Urothelium cell line (cell line): Measurements from ENCODE around the gene AJUBA.
A peak's percentile ranks its signal among the peaks of the same experiment; 100 is the strongest.
"Not testable (repeated sequence)": the region's sequence is repeated elsewhere in the genome, so short reads cannot be mapped to it uniquely, and the experiment has no call there.

Experiments
- DNase-seq: peaks from one replicate; pipeline ENCODE4 v3.0.0; 2011; ENCODE audit warnings: low spot score, mixed read lengths
- FAIRE-seq: peaks from 2 replicates; lab custom pipeline; 2011; peaks lifted over from hg19 to GRCh38; lab: Jason Lieb, UNC

The AJUBA gene

GRCh38 chr14:23006544-23007419, 24.4 kb upstream of the AJUBA start:
- peak; percentile 89 for FAIRE-seq
- peak; percentile 97 for DNase-seq

- FAIRE-seq (no peak), DNase-seq (no peak)
Observed at GRCh38 chr14:23006188-23006534, 23.8 kb upstream of the AJUBA start.

GRCh38 chr14:23005451-23006187, 23.3 kb upstream of the AJUBA start:
- no peak for DNase-seq

GRCh38 chr14:23004274-23004673, 21.9 kb upstream of the AJUBA start:
- FAIRE-seq, DNase-seq: not testable (repeated sequence)

More at GRCh38 chr14:23005451-23006187, 23.3 kb upstream of the AJUBA start:
- no peak for FAIRE-seq

GRCh38 chr14:23002592-23002991, 20.2 kb upstream of the AJUBA start:
- DNase-seq (no peak), FAIRE-seq (no peak)

GRCh38 chr14:23000860-23001259, 18.5 kb upstream of the AJUBA start:
- DNase-seq (no peak), FAIRE-seq (no peak)

- FAIRE-seq = no peak
- no peak for DNase-seq
Observed at GRCh38 chr14:22998329-22999012, 16.1 kb upstream of the AJUBA start.

GRCh38 chr14:22997676-22998323, 15.4 kb upstream of the AJUBA start:
- DNase-seq = no peak
- no peak for FAIRE-seq

- FAIRE-seq (no peak), DNase-seq (no peak)
Observed at GRCh38 chr14:22996768-22997654, 14.7 kb upstream of the AJUBA start.

GRCh38 chr14:22995889-22996625, 13.7 kb upstream of the AJUBA start:
- DNase-seq (no peak), FAIRE-seq (no peak)

GRCh38 chr14:22994762-22995275, 12.5 kb upstream of the AJUBA start:
- FAIRE-seq (no peak), DNase-seq (peak; percentile 29)

GRCh38 chr14:22993517-22993916, 11.2 kb upstream of the AJUBA start:
- FAIRE-seq = no peak
- DNase-seq = no peak

GRCh38 chr14:22991852-22992251, 9.5 kb upstream of the AJUBA start:
- DNase-seq = no peak
- FAIRE-seq = no peak

- DNase-seq (no peak), FAIRE-seq (no peak)
Observed at GRCh38 chr14:22987291-22987690, 4.9 kb upstream of the AJUBA start.

- FAIRE-seq = no peak
Observed at GRCh38 chr14:22986508-22987054, 4.2 kb upstream of the AJUBA start.

GRCh38 chr14:22985894-22986507, 3.6 kb upstream of the AJUBA start:
- no peak for FAIRE-seq
- DNase-seq = no peak

More at GRCh38 chr14:22986508-22987054, 4.2 kb upstream of the AJUBA start:
- DNase-seq = peak; percentile 76

- DNase-seq (no peak), FAIRE-seq (no peak)
Observed at GRCh38 chr14:22984959-22985658, 2.8 kb upstream of the AJUBA start.
